Measurements from ENCODE around the gene PARD6A.

Gene PARD6A

DNA sequence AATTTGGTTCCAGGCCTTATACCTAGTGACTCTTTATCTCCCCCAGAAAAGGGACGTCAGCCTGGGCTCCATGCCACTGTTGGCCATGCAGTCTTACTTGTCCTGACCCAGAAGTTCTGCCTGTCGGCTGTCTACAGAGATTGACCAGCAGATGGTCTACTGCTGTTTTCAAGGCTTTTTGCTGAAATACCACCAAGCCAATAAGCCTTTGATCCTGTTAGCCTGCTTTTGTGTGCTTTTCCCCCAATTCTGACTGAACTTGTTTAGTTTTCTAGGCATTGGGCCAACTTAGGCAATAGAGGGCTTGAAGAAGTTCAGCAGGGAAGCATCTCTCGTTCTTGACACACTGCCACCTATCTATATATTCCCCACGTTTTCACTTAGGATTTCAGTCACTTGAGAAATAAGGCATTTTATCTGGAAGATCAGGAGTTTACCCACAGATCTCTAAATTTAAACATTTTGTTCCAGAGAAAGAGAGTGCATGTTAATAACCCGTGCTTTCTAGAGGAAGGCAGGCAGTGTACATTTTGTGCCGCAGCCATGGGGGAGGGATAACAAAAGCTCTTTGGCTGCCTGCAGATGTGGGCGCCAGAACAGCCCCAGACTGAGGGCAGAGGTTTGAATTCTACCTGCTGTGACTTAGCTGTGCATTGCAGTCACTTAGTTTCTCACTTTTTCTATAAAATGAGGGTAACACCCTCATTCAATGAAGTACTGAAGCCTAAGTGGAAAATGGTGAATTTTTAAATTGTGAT, 28.2 kb upstream of the PARD6A start:
- H3K79me2 ChIP-seq (ENCODE audit: insufficient read depth, low read length), result peaks cover 6% of the 10 kb centered on the region; the same call in 1 of the 2 replicates
- H3K9me2 ChIP-seq (replicated peaks; ENCODE audit: low read depth, low read length), result no peaks in the 10 kb centered on the region
- H3K4me2 ChIP-seq (ENCODE audit: low read depth, low read length, poor library complexity, severe bottlenecking), result no peak overlapping the region
- TF ChIP-seq, protein P1, sequence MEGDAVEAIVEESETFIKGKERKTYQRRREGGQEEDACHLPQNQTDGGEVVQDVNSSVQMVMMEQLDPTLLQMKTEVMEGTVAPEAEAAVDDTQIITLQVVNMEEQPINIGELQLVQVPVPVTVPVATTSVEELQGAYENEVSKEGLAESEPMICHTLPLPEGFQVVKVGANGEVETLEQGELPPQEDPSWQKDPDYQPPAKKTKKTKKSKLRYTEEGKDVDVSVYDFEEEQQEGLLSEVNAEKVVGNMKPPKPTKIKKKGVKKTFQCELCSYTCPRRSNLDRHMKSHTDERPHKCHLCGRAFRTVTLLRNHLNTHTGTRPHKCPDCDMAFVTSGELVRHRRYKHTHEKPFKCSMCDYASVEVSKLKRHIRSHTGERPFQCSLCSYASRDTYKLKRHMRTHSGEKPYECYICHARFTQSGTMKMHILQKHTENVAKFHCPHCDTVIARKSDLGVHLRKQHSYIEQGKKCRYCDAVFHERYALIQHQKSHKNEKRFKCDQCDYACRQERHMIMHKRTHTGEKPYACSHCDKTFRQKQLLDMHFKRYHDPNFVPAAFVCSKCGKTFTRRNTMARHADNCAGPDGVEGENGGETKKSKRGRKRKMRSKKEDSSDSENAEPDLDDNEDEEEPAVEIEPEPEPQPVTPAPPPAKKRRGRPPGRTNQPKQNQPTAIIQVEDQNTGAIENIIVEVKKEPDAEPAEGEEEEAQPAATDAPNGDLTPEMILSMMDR (conservative IDR thresholded peaks at IDR 0.05; ENCODE audit: low read length), result no peak
- no peak for TF ChIP-seq EZH2phosphoT487 (IDR thresholded peaks at IDR 0.05; ENCODE audit: borderline replicate concordance)
- no peaks in the 10 kb centered on the region for H3K9me3 ChIP-seq (ENCODE audit: insufficient read depth, low read depth, low read length)
- no peaks in the 10 kb centered on the region for H3K27me3 ChIP-seq (ENCODE audit: insufficient read depth, low read length, poor library complexity, severe bottlenecking)
- H4K20me1 ChIP-seq (ENCODE audit: insufficient read depth, low read length, poor library complexity, severe bottlenecking), result peaks cover 5% of the 10 kb centered on the region
- peaks cover 86% of the 10 kb centered on the region for H3K36me3 ChIP-seq (ENCODE audit: insufficient read depth, low read length)
- no peak overlapping the region for H2AFZ ChIP-seq (ENCODE audit: low read length)
- no peaks in the 10 kb centered on the region for H3F3A ChIP-seq (ENCODE audit: low read depth)
- no peak overlapping the region for H3K9ac ChIP-seq (ENCODE audit: low read depth, low read length, poor library complexity, severe bottlenecking)
- H3K4me1 ChIP-seq (ENCODE audit: insufficient read depth, low read length, poor library complexity, severe bottlenecking), result no peaks in the 10 kb centered on the region
- H3K4me3 ChIP-seq (ENCODE audit: low read length, poor library complexity, severe bottlenecking), result no peak overlapping the region

DNA sequence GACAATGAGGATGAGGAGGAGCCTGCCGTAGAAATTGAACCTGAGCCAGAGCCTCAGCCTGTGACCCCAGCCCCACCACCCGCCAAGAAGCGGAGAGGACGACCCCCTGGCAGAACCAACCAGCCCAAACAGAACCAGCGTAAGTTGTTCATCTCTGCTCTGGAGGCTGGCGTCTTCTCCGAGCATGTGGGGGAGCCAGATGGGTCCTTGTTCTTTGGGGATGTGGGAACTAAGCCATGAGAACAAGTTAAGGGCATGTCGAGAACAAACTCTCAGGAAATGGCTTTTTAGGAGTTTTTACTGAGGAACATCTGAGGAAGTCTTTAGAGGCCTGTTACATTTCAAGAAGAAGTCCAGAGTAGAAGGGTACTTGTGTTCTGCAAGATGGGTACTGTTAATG, 24.0 kb upstream of the PARD6A start:
- H3K4me2 ChIP-seq (ENCODE audit: low read depth, low read length, poor library complexity, severe bottlenecking), result no peak overlapping the region
- H3F3A ChIP-seq (ENCODE audit: low read depth), result no peaks in the 10 kb centered on the region
- H3K79me2 ChIP-seq (ENCODE audit: insufficient read depth, low read length), result peaks cover 6% of the 10 kb centered on the region; the same call in 1 of the 2 replicates
- no peaks in the 10 kb centered on the region for H3K27me3 ChIP-seq (ENCODE audit: insufficient read depth, low read length, poor library complexity, severe bottlenecking)
- H2AFZ ChIP-seq (ENCODE audit: low read length), result no peak overlapping the region
- H3K4me1 ChIP-seq (ENCODE audit: insufficient read depth, low read length, poor library complexity, severe bottlenecking), result no peaks in the 10 kb centered on the region
- no peaks in the 10 kb centered on the region for H3K9me2 ChIP-seq (replicated peaks; ENCODE audit: low read depth, low read length)
- no peaks in the 10 kb centered on the region for H3K9me3 ChIP-seq (ENCODE audit: insufficient read depth, low read depth, low read length)
- peaks cover 5% of the 10 kb centered on the region for H4K20me1 ChIP-seq (ENCODE audit: insufficient read depth, low read length, poor library complexity, severe bottlenecking)
- no peak overlapping the region for H3K9ac ChIP-seq (ENCODE audit: low read depth, low read length, poor library complexity, severe bottlenecking)
- TF ChIP-seq, protein P1 (conservative IDR thresholded peaks at IDR 0.05; ENCODE audit: low read length), result no peak
- TF ChIP-seq EZH2phosphoT487 (IDR thresholded peaks at IDR 0.05; ENCODE audit: borderline replicate concordance), result no peak
- peaks cover 76% of the 10 kb centered on the region for H3K36me3 ChIP-seq (ENCODE audit: insufficient read depth, low read length)
- no peak overlapping the region for H3K4me3 ChIP-seq (ENCODE audit: low read length, poor library complexity, severe bottlenecking)

DNA sequence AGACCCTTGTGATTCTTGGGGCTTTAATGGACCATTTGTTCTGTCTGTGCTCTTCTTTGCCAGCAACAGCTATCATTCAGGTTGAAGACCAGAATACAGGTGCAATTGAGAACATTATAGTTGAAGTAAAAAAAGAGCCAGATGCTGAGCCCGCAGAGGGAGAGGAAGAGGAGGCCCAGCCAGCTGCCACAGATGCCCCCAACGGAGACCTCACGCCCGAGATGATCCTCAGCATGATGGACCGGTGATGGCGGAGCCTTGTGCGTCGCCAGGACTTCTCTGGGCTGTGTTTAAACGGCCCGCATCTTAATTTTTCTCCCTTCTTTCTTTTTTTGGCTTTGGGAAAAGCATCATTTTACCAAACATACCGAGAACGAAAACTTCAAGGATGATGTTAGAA, 23.1 kb upstream of the PARD6A start:
- H3K79me2 ChIP-seq (ENCODE audit: insufficient read depth, low read length), result peaks cover 6% of the 10 kb centered on the region; the same call in 1 of the 2 replicates
- peaks cover 67% of the 10 kb centered on the region for H3K36me3 ChIP-seq (ENCODE audit: insufficient read depth, low read length)
- H3K9me2 ChIP-seq (replicated peaks; ENCODE audit: low read depth, low read length), result no peaks in the 10 kb centered on the region
- no peak overlapping the region for H3K4me3 ChIP-seq (ENCODE audit: low read length, poor library complexity, severe bottlenecking)
- no peak overlapping the region for H3K4me2 ChIP-seq (ENCODE audit: low read depth, low read length, poor library complexity, severe bottlenecking)
- peaks cover 5% of the 10 kb centered on the region for H4K20me1 ChIP-seq (ENCODE audit: insufficient read depth, low read length, poor library complexity, severe bottlenecking)
- no peak overlapping the region for H2AFZ ChIP-seq (ENCODE audit: low read length)
- H3K9ac ChIP-seq (ENCODE audit: low read depth, low read length, poor library complexity, severe bottlenecking), result no peak overlapping the region
- no peaks in the 10 kb centered on the region for H3F3A ChIP-seq (ENCODE audit: low read depth)
- no peaks in the 10 kb centered on the region for H3K4me1 ChIP-seq (ENCODE audit: insufficient read depth, low read length, poor library complexity, severe bottlenecking)
- no peaks in the 10 kb centered on the region for H3K27me3 ChIP-seq (ENCODE audit: insufficient read depth, low read length, poor library complexity, severe bottlenecking)
- TF ChIP-seq EZH2phosphoT487 (IDR thresholded peaks at IDR 0.05; ENCODE audit: borderline replicate concordance), result no peak
- TF ChIP-seq, protein P1 (conservative IDR thresholded peaks at IDR 0.05; ENCODE audit: low read length), result no peak
- no peaks in the 10 kb centered on the region for H3K9me3 ChIP-seq (ENCODE audit: insufficient read depth, low read depth, low read length)

All from Loucy (cell line).